HepG2 (cell line): Measurements from ENCODE around the gene MYL4. TPM values are rescaled to one million over a fixed set of nuclear protein-coding genes. Genes with fewer than 3 reads are reported as not detected.

Experiments
- ARNTL ChIP-seq: sonication (generic); formaldehyde crosslinking; IDR thresholded peaks from 2 replicates; pipeline ENCODE4 v1.4.0; 2020; ENCODE audit warnings: mild to moderate bottlenecking, missing genetic modification reagents
- ATF7 ChIP-seq, 2 experiments: fragments of 450-650 bp in 1 of 2; sonication (generic) in 1 of 2; formaldehyde crosslinking in 1 of 2; IDR thresholded peaks; 2 replicates each; pipeline versions ENCODE4 v1.4.0 to v1.6.1; 2016 to 2020; ENCODE audit warnings: antibody characterized with exemption in 1 of 2, mild to moderate bottlenecking in 1 of 2, missing genetic modification reagents in 1 of 2
- CCAR2 ChIP-seq: fragments of 200-400 bp; formaldehyde crosslinking; optimal IDR thresholded peaks from 2 replicates; pipeline ENCODE3; 2018; ENCODE audit warnings: low read depth, mild to moderate bottlenecking, low read length, moderate library complexity
- FOXO1 ChIP-seq: sonication (generic); formaldehyde crosslinking; IDR thresholded peaks from 2 replicates; pipeline ENCODE4 v1.4.0; 2020; ENCODE audit warnings: missing genetic modification reagents
- HES4 ChIP-seq: sonication (generic); formaldehyde crosslinking; IDR thresholded peaks from 2 replicates; pipeline ENCODE4 v1.9.0; 2021; ENCODE audit warnings: mild to moderate bottlenecking, missing genetic modification reagents, borderline replicate concordance
- HNF4G ChIP-seq, 2 experiments: sonication (generic) in 1 of 2; formaldehyde crosslinking in 1 of 2; IDR thresholded peaks; 2 replicates each; pipeline versions ENCODE4 v1.4.0 to v1.6.1; 2011 to 2020; ENCODE audit warnings: borderline replicate concordance in 2 of 2, low read depth in 2 of 2, mild to moderate bottlenecking in 2 of 2, low read length in 1 of 2, missing genetic modification reagents in 1 of 2, moderate library complexity in 1 of 2
- NFE2 ChIP-seq: sonication (generic); formaldehyde crosslinking; IDR thresholded peaks from 2 replicates; pipeline ENCODE4 v1.4.0; 2020; ENCODE audit warnings: missing genetic modification reagents
- RFX5 ChIP-seq: IDR thresholded peaks from 2 replicates; pipeline ENCODE4 v1.6.1; 2011; ENCODE audit warnings: low read depth, low read length, improper control_type of control experiment
- TAF15 ChIP-seq: fragments of 200-400 bp; formaldehyde crosslinking; IDR thresholded peaks from one replicate; pipeline ENCODE4 v1.6.1; 2018; ENCODE audit warnings: mild to moderate bottlenecking, low read depth, low read length; ENCODE audit not compliant: poor library complexity, severe bottlenecking
- ZMAT3 ChIP-seq: sonication (generic); formaldehyde crosslinking; conservative IDR thresholded peaks from 2 replicates; pipeline ENCODE4 v1.7.0; 2021; ENCODE audit warnings: missing genetic modification reagents
- ZNF20 ChIP-seq: sonication (generic); formaldehyde crosslinking; IDR thresholded peaks from 2 replicates; pipeline ENCODE4 v1.4.0; 2020; ENCODE audit warnings: mild to moderate bottlenecking, moderate library complexity, missing genetic modification reagents
- ZNF264 ChIP-seq: sonication (generic); formaldehyde crosslinking; IDR thresholded peaks from 2 replicates; pipeline ENCODE4 v1.4.0; 2020; ENCODE audit warnings: missing genetic modification reagents
- ZNF296 ChIP-seq: sonication (generic); formaldehyde crosslinking; conservative IDR thresholded peaks from 2 replicates; pipeline ENCODE4 v1.5.0; 2020; ENCODE audit warnings: mild to moderate bottlenecking, missing genetic modification reagents
- ZNF75D ChIP-seq: sonication (generic); formaldehyde crosslinking; IDR thresholded peaks from 2 replicates; pipeline ENCODE4 v1.8.1; 2023; ENCODE audit warnings: missing genetic modification reagents, mild to moderate bottlenecking, borderline replicate concordance
- ZNF891 ChIP-seq: sonication (generic); formaldehyde crosslinking; IDR thresholded peaks from 2 replicates; pipeline ENCODE4 v1.5.0; 2020; ENCODE audit warnings: mild to moderate bottlenecking, missing genetic modification reagents
- ZSCAN22 ChIP-seq: sonication (generic); formaldehyde crosslinking; IDR thresholded peaks from 2 replicates; pipeline ENCODE4 v1.4.0; 2020; ENCODE audit warnings: mild to moderate bottlenecking, missing genetic modification reagents
- polyA plus RNA-seq, 8 experiments: library from polyadenylated mRNA; depleted of rRNA in 3 of 8; stranded (reverse) in 7 of 8; unstranded in 1 of 8; fragments of >200 nt; fragmentation: Illumina TruSeq in 4 of 8; extraction: Trizol in 4 of 8; gene quantifications; 2 replicates each; pipeline versions ENCODE4 v1.2.1 to v1.2.3, GENCODE V29; 2011 to 2016; ENCODE audit warnings: low read depth in 4 of 8, missing spikeins in 1 of 8, mixed read lengths in 1 of 8; ENCODE audit not compliant: insufficient read depth in 1 of 8
- total RNA-seq, 5 experiments: library from RNA; depleted of rRNA; stranded (reverse); fragments of >200 nt; fragmentation: Illumina TruSeq; extraction: Trizol; gene quantifications; 2 replicates each; pipeline ENCODE4 v1.2.3, GENCODE V29; 2016; ENCODE audit warnings: low read depth in 1 of 5
- TF ChIP-seq, protein P1 (sequence below): sonication (generic); formaldehyde crosslinking; conservative IDR thresholded peaks from 2 replicates; pipeline ENCODE4 v1.5.0; 2020; ENCODE audit warnings: missing genetic modification reagents
- TF ChIP-seq, protein P2 (sequence below): IDR thresholded peaks from 2 replicates; pipeline ENCODE4 v1.6.1; 2016; ENCODE audit warnings: missing compliant biosample characterization, missing genetic modification reagents, borderline replicate concordance
- TF ChIP-seq, protein P3 (sequence below): sonication (generic); formaldehyde crosslinking; IDR thresholded peaks from 2 replicates; pipeline ENCODE4 v1.8.0; 2022; ENCODE audit warnings: mild to moderate bottlenecking, missing genetic modification reagents; ENCODE audit not compliant: insufficient replicate concordance

The MYL4 gene
- total and polyA plus RNA-seq, 2 of the 13 experiments (the other 11 are each of a cell fraction or from before 2014, with no cell fraction given) = not detected

DNA sequence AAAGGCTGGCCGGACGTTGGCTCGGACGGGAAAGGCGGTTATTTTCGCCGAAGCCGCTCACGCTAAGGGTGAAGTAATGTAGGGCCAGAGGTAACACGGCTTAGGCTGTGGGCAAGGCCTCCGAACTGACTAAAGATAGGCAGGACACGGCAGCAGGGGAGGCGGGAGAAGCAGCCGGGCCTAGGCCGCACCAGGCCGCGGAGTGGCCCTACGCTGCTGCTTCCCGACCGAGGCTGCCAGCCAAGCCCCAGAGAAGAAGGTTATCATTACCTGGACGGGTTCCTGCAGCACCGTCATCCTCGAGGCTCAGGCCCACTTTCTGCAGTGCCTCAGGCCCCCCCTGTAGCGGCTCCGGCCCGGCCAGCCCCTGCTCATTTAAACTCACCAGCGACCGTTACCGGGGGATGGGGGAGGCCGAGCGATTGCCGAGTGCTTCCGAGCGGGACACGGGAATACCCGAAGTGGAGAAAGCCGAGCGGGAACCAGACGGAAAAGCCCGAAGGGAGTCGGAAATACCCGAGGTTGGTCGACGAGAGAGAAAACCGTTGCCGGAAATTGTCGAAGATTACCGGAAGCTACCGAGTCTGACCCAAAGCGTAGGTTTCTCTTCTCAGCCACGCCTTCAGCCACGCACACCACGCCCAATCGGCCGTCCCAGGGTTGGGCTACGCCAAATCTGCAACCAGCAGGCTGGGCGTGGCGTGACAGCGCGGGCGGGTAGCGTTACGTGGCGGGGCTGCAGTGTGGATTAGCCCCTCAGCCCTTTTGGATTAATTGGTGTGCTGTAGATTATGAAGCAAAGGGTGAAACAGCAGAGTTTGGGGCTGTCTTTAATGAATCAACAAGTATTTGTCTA is 20.0 kb upstream of the MYL4 start, which contains the start of gene CDC27 (continued):
- TF ChIP-seq ATF7 (IDR thresholded peaks at IDR 0.05) = no peak
- peak; percentile 30; the same call in 1 of the 2 replicates for TF ChIP-seq ATF7 (CRISPR knock-in tag; IDR thresholded peaks at IDR 0.05)
- TF ChIP-seq ZNF75D (CRISPR knock-in tag) = no peak
- TF ChIP-seq ZNF296 (CRISPR knock-in tag) = no peak; the same call in 1 of the 2 replicates
- TF ChIP-seq, protein P1, sequence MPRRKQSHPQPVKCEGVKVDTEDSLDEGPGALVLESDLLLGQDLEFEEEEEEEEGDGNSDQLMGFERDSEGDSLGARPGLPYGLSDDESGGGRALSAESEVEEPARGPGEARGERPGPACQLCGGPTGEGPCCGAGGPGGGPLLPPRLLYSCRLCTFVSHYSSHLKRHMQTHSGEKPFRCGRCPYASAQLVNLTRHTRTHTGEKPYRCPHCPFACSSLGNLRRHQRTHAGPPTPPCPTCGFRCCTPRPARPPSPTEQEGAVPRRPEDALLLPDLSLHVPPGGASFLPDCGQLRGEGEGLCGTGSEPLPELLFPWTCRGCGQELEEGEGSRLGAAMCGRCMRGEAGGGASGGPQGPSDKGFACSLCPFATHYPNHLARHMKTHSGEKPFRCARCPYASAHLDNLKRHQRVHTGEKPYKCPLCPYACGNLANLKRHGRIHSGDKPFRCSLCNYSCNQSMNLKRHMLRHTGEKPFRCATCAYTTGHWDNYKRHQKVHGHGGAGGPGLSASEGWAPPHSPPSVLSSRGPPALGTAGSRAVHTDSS (CRISPR knock-in tag) = 0 out of 2 replicates have a peak, but pooled peaks have one; percentile 17
- TF ChIP-seq ZNF891 (CRISPR knock-in tag) = peak; percentile 99
- TF ChIP-seq NFE2 (CRISPR knock-in tag) = no peak
- TF ChIP-seq TAF15 = no peak
- no peak for TF ChIP-seq CCAR2
- TF ChIP-seq ZSCAN22 (CRISPR knock-in tag) = no peak
- TF ChIP-seq ZMAT3 (CRISPR knock-in tag) = peak; percentile 98
- peak; percentile 66 for TF ChIP-seq FOXO1
- TF ChIP-seq RFX5 = 0 out of 2 replicates have a peak, but pooled peaks have one; percentile 12
- TF ChIP-seq, protein P2, sequence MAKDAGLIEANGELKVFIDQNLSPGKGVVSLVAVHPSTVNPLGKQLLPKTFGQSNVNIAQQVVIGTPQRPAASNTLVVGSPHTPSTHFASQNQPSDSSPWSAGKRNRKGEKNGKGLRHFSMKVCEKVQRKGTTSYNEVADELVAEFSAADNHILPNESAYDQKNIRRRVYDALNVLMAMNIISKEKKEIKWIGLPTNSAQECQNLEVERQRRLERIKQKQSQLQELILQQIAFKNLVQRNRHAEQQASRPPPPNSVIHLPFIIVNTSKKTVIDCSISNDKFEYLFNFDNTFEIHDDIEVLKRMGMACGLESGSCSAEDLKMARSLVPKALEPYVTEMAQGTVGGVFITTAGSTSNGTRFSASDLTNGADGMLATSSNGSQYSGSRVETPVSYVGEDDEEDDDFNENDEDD (CRISPR knock-in tag) = peak; percentile 75; the same call in 1 of the 2 replicates
- TF ChIP-seq HES4 (CRISPR knock-in tag) = peak; percentile 98
- peak; percentile 87 for TF ChIP-seq HNF4G (IDR thresholded peaks at IDR 0.05; ENCODE audit: borderline replicate concordance, low read depth, low read length)
- TF ChIP-seq HNF4G (CRISPR knock-in tag; IDR thresholded peaks at IDR 0.05; ENCODE audit: borderline replicate concordance, low read depth) = peak; percentile 81; the same call in 1 of the 2 replicates
- TF ChIP-seq, protein P3, sequence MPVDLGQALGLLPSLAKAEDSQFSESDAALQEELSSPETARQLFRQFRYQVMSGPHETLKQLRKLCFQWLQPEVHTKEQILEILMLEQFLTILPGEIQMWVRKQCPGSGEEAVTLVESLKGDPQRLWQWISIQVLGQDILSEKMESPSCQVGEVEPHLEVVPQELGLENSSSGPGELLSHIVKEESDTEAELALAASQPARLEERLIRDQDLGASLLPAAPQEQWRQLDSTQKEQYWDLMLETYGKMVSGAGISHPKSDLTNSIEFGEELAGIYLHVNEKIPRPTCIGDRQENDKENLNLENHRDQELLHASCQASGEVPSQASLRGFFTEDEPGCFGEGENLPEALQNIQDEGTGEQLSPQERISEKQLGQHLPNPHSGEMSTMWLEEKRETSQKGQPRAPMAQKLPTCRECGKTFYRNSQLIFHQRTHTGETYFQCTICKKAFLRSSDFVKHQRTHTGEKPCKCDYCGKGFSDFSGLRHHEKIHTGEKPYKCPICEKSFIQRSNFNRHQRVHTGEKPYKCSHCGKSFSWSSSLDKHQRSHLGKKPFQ (CRISPR knock-in tag) = peak; percentile 90
- TF ChIP-seq ZNF20 (CRISPR knock-in tag) = peak; percentile 98
- peak; percentile 91 for TF ChIP-seq ZNF264 (CRISPR knock-in tag)
- TF ChIP-seq ARNTL (CRISPR knock-in tag) = peak; percentile 21
